Loucy (cell line): ENCODE data around the gene POFUT2.

ENCODE experiments used
- H2AFZ ChIP-seq: fragments of 200-600 bp; sonication (generic); 2 replicates; pipeline ENCODE4 v1.6.0; 2016; ENCODE audit warnings: antibody characterized with exemption, mild to moderate bottlenecking, low read length, moderate library complexity
- H3F3A ChIP-seq: fragments of 200-600 bp; 2 replicates; pipeline ENCODE4 v1.6.0; 2016; ENCODE audit warnings: antibody characterized with exemption, low read depth, mild to moderate bottlenecking
- H3K27me3 ChIP-seq: fragments of 200-600 bp; sonication (generic); 2 replicates; pipeline ENCODE4 v1.6.1; 2014; ENCODE audit warnings: low read length, mild to moderate bottlenecking; ENCODE audit not compliant: insufficient read depth, poor library complexity, severe bottlenecking
- H3K36me3 ChIP-seq: fragments of 200-600 bp; sonication (generic); 2 replicates; pipeline ENCODE4 v1.6.1; 2016; ENCODE audit warnings: low read length; ENCODE audit not compliant: insufficient read depth
- H3K4me1 ChIP-seq: fragments of 200-600 bp; sonication (generic); 2 replicates; pipeline ENCODE4 v1.5.1; 2014; ENCODE audit warnings: low read length, mild to moderate bottlenecking; ENCODE audit not compliant: insufficient read depth, poor library complexity, severe bottlenecking
- H3K4me2 ChIP-seq: fragments of 200-600 bp; sonication (generic); 2 replicates; pipeline ENCODE4 v1.6.0; 2014; ENCODE audit warnings: antibody characterized with exemption, low read length, low read depth, mild to moderate bottlenecking; ENCODE audit not compliant: poor library complexity, severe bottlenecking
- H3K4me3 ChIP-seq: fragments of 200-600 bp; sonication (generic); 2 replicates; pipeline ENCODE4 v1.5.1; 2014; ENCODE audit warnings: low read length, mild to moderate bottlenecking, mixed read lengths; ENCODE audit not compliant: poor library complexity, severe bottlenecking
- H3K79me2 ChIP-seq: fragments of 200-600 bp; sonication (generic); 2 replicates; pipeline ENCODE4 v1.6.1; 2014; ENCODE audit warnings: low read length; ENCODE audit not compliant: insufficient read depth
- H3K9ac ChIP-seq: fragments of 200-600 bp; sonication (generic); 2 replicates; pipeline ENCODE4 v1.6.0; 2014; ENCODE audit warnings: mild to moderate bottlenecking, low read depth, low read length, moderate library complexity; ENCODE audit not compliant: poor library complexity, severe bottlenecking
- H3K9me2 ChIP-seq: fragments of 200-600 bp; sonication (generic); replicated peaks from 2 replicates; pipeline ENCODE4 v1.6.1; 2016; ENCODE audit warnings: low read depth, low read length, mixed read lengths
- H3K9me3 ChIP-seq: fragments of 200-600 bp; sonication (generic); 2 replicates; pipeline ENCODE4 v1.6.1; 2014; ENCODE audit warnings: mild to moderate bottlenecking, antibody characterized with exemption, low read length, low read depth; ENCODE audit not compliant: insufficient read depth
- H4K20me1 ChIP-seq: fragments of 200-600 bp; sonication (generic); 2 replicates; pipeline ENCODE4 v1.6.0; 2014; ENCODE audit warnings: antibody characterized with exemption, low read length, mild to moderate bottlenecking; ENCODE audit not compliant: insufficient read depth, poor library complexity, severe bottlenecking
- EZH2phosphoT487 ChIP-seq: fragments of 200-600 bp; IDR thresholded peaks from 2 replicates; pipeline ENCODE4 v1.6.1; 2018; ENCODE audit warnings: antibody characterized with exemption, mild to moderate bottlenecking, moderate library complexity, borderline replicate concordance
- TF ChIP-seq, protein P1 (sequence below): fragments of 200-600 bp; sonication (generic); conservative IDR thresholded peaks from 2 replicates; pipeline ENCODE4 v1.5.1; 2014; ENCODE audit warnings: mild to moderate bottlenecking, antibody characterized with exemption, low read length

The POFUT2 gene

DNA sequence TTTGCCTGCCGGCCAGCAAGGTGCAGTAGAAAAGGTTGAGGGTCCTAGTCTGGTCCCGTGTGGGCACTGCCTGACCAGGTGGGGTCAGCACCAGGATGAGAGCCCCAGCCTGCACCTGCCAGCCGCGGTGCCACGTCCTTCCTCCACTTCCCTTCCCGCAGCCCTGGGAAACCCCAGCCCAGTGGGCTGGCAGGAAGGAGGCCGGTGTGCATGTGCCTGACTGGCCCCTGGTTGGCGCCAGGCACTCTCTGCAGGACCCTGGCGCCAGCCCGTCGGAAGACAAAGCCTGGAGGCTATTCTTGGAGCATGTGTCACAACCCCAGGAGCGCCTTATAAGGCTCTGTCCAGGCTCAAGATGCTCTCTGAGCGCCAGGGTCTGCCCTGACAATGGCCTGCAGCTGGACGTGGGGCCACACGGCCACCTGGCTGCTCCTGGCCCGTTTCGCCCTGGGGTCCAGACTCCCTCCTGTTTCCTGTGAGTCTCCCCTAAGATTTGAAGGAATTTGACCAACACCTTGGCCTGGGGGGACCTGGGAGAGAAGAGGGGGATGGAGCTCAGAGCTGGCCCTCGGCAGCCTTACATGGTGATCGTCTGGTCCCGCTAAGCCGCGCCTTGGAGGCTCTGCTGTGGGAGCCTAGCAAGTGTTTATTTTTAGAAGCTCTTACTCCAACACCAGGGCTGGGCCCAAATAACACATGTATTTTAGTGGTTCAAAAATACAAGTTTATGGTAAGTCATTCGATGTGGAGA, 31.9 kb upstream of the POFUT2 start:
- H3K9me2 ChIP-seq, result no peaks in the 10 kb centered on the region
- no peak overlapping the region for H3K9ac ChIP-seq
- H2AFZ ChIP-seq, result no peak overlapping the region
- H3F3A ChIP-seq, result no peaks in the 10 kb centered on the region
- no peaks in the 10 kb centered on the region for H3K36me3 ChIP-seq
- TF ChIP-seq, protein P1, sequence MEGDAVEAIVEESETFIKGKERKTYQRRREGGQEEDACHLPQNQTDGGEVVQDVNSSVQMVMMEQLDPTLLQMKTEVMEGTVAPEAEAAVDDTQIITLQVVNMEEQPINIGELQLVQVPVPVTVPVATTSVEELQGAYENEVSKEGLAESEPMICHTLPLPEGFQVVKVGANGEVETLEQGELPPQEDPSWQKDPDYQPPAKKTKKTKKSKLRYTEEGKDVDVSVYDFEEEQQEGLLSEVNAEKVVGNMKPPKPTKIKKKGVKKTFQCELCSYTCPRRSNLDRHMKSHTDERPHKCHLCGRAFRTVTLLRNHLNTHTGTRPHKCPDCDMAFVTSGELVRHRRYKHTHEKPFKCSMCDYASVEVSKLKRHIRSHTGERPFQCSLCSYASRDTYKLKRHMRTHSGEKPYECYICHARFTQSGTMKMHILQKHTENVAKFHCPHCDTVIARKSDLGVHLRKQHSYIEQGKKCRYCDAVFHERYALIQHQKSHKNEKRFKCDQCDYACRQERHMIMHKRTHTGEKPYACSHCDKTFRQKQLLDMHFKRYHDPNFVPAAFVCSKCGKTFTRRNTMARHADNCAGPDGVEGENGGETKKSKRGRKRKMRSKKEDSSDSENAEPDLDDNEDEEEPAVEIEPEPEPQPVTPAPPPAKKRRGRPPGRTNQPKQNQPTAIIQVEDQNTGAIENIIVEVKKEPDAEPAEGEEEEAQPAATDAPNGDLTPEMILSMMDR, result no peak
- TF ChIP-seq EZH2phosphoT487, result no peak
- H3K4me3 ChIP-seq, result no peak overlapping the region
- no peaks in the 10 kb centered on the region for H4K20me1 ChIP-seq
- no peaks in the 10 kb centered on the region for H3K9me3 ChIP-seq
- no peaks in the 10 kb centered on the region for H3K79me2 ChIP-seq
- H3K4me1 ChIP-seq, result no peaks in the 10 kb centered on the region
- H3K27me3 ChIP-seq, result no peaks in the 10 kb centered on the region
- no peak overlapping the region for H3K4me2 ChIP-seq

DNA sequence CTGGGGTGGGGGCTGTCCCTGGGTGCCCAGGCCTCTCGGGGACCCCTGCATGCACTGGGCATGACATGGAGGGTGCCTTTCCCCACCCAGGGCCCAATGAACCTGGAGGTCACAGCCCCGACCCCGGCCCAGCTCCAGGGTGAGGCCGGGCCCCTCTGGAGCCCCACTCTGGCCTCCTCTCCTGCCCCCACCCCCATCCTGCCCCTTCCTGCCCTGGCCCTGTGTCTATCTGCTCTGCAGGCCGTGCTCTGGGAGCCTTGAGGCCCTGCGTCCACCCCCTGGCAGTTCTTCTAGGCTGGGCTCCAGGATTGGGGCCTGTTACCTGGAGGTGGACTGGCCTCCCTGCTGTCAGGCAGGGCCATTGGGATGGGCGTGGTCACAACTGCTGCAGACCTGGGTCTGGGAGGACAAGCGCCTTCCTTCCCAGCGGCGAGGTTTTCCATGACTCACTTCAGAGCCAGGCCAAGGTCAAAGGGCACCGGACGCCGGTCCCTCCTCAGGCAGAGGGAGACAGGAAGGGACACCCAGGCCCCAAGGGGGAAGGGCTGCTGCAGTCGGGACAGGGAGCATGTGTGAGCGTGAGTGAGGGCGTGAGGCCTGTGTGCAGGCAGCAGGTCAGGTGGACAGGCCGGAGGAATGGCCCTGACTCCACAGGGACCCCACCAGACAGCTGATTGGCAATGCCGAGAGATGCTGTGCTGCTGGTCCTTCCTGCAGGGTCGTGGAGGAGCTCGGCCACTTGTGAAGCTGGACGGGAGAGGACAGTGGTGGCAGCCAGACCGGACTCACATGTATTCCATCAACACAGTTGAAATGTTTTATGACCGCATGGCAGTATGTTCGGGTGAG, 31.1 kb upstream of the POFUT2 start:
- Histone ChIP-seq H3K4me1 (no peaks in the 10 kb centered on the region), H3K9me2 (no peaks in the 10 kb centered on the region), H3K79me2 (no peaks in the 10 kb centered on the region), H3K36me3 (no peaks in the 10 kb centered on the region), H3K27me3 (no peaks in the 10 kb centered on the region), H3F3A (no peaks in the 10 kb centered on the region), H3K4me2 (no peak overlapping the region), H3K4me3 (no peak overlapping the region), H3K9me3 (no peaks in the 10 kb centered on the region), H3K9ac (no peak overlapping the region), H4K20me1 (no peaks in the 10 kb centered on the region), H2AFZ (no peak overlapping the region)
- TF ChIP-seq, protein P1, result no peak
- TF ChIP-seq EZH2phosphoT487, result no peak

DNA sequence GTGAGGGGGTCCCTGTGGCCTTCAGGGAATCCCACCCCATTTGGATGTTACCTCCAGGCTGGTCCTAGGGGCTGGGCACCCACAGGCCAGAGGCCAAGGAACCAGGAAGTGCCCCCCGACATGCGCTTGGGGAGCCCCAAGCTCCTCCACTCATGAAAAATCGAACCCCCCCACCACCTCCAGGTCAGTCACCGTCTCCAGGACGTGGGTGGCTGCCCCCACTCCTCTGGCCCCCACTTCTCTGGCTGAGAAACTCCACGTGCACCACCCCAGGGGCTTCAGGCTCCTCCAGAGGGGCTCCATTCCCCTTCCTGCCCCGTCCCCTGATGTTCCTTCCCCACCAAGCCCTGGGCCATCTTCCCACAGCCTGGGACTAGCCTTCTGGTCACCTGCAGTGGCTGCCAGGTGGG, 30.5 kb upstream of the POFUT2 start:
- no peaks in the 10 kb centered on the region for H3K4me1 ChIP-seq
- H3K4me3 ChIP-seq, result no peak overlapping the region
- no peaks in the 10 kb centered on the region for H4K20me1 ChIP-seq
- H3K9me3 ChIP-seq, result no peaks in the 10 kb centered on the region
- H3K27me3 ChIP-seq, result no peaks in the 10 kb centered on the region
- no peaks in the 10 kb centered on the region for H3K36me3 ChIP-seq
- H2AFZ ChIP-seq, result no peak overlapping the region
- no peaks in the 10 kb centered on the region for H3K79me2 ChIP-seq
- no peaks in the 10 kb centered on the region for H3K9me2 ChIP-seq
- no peaks in the 10 kb centered on the region for H3F3A ChIP-seq
- no peak overlapping the region for H3K9ac ChIP-seq
- TF ChIP-seq EZH2phosphoT487, result no peak
- TF ChIP-seq, protein P1, result no peak
- no peak overlapping the region for H3K4me2 ChIP-seq
